Vagina (tissue), 2 donors: ENCODE data around the gene PTGR1. TPM values are rescaled to one million over a fixed set of nuclear protein-coding genes. Genes with fewer than 3 reads are reported as not detected.

Experiments
- DNase-seq, 2 donors: peaks; one replicate each; pipeline ENCODE4 v3.0.0-alpha.2; 2017; ENCODE audit errors: extremely low spot score in 2 of 2
- H3K27ac ChIP-seq: fragments of 200-600 bp; sonication (generic); one replicate; pipeline ENCODE4 v1.5.1; 2019
- H3K27me3 ChIP-seq: fragments of 200-600 bp; sonication (generic); one replicate; pipeline ENCODE4 v1.5.1; 2019
- H3K36me3 ChIP-seq, 2 donors: fragments of 200-600 bp; sonication (generic); one replicate each; pipeline ENCODE4 v1.5.1; 2017 to 2019
- H3K4me1 ChIP-seq: fragments of 200-600 bp; sonication (generic); one replicate; pipeline ENCODE4 v1.5.1; 2019
- H3K4me3 ChIP-seq, 2 donors: fragments of 200-600 bp; sonication (generic); 1 replicate in 1 of 2; 2 replicates in 1 of 2; pipeline ENCODE4 v1.5.1; 2016 to 2019
- H3K9me3 ChIP-seq: fragments of 200-600 bp; sonication (generic); one replicate; pipeline ENCODE4 v1.5.1; 2019
- POLR2A ChIP-seq, 2 donors: fragments of 450-650 bp; IDR thresholded peaks; one replicate each; pipeline ENCODE4 v1.6.1; 2017; ENCODE audit warnings: antibody characterized with exemption in 2 of 2, mild to moderate bottlenecking in 2 of 2, moderate library complexity in 2 of 2
- POLR2AphosphoS5 ChIP-seq, 2 donors: sonication (generic); formaldehyde crosslinking; IDR thresholded peaks; one replicate each; pipeline ENCODE4 v1.9.0; 2017; ENCODE audit warnings: antibody characterized with exemption in 2 of 2, mild to moderate bottlenecking in 2 of 2, low read depth in 1 of 2; ENCODE audit not compliant: insufficient read depth in 1 of 2
- intact Hi-C: fragments of 100-400 bp; cut with DNase I; formaldehyde crosslinking; loops from one replicate; pipeline ENCODE4 v1.15.1; 2023
- total RNA-seq: library from RNA; depleted of rRNA; stranded (reverse); fragments of >200 nt; gene quantifications from one replicate; pipeline ENCODE4 v1.2.3, GENCODE V29; 2016
- TF ChIP-seq, protein P1 (sequence below), 3 experiments: fragments of 450-650 bp in 2 of 3; fragments of 200-600 bp in 1 of 3; sonication (generic) in 1 of 3; IDR thresholded peaks; one replicate each; pipeline ENCODE4 v1.5.1; 2017 to 2019; ENCODE audit warnings: antibody characterized with exemption in 3 of 3, mild to moderate bottlenecking in 2 of 3, moderate library complexity in 2 of 3

PTGR1 gene
- total RNA-seq, 1 donor from 2014 or later: 40.3 TPM

DNA sequence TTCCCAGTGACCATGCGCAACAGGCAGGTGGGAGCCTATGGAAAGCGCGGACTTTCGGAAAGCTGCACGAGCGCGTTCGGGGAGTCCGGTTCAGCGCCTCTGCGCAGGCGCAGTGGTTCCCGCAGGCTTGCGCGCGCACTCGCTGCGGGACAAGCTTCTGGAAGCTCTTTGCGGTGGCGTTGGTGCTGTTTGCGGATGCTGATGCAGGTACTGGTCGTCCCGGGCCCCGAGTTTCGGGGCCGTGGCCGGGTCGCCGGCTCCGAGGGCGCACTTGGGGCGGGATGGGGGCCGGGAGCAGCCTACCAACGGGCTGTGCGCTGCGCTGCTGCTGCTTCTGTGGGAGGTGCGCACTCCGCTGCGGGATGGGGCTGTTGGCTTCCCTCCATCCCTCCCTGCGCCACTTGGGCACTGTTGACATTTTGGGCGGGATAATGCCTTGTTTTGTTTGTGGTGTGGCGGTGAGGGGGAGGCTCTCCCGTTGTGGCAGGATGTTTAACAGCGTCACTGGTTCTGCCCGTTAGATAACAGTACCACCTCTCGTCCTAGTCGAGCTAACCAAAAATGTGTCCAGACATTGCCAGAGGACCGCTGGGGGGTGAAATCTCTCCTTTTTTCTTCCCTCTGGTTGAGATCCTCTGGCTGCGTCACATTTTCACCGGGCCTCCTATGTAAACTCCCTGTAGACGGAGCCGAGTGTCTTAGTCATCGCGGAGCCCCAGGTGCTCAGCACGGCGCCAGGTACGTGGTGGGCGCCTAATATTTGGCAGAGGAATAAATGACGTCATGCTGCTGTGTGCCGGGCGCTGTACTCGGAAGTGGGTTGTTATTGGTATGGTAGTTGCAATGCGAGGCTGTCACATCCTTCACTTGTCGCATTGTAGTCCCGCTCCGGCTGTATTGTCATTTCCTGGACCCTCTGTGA is 74.1 kb downstream of the PTGR1 start, which contains the start of gene ZNF483:
ZNF483 (plus strand) TSS at position 124 of the 922 bp plus-strand sequence. CDS start 2,217 bp downstream, outside the sequence.
- H3K27ac ChIP-seq: peak within 1 kb of the TSS; percentile 77
- peaks cover 17% of the 10 kb centered on the region for H3K4me1 ChIP-seq
- H3K4me3 ChIP-seq: peak within 1 kb of the TSS; percentile 72 to 90
- H3K9me3 ChIP-seq: no peaks in the 10 kb centered on the region
- H3K27me3 ChIP-seq: no peaks in the 10 kb centered on the region
- intact Hi-C loops: no loop called here
- peak in 1 of 2 donors; percentile 67 for TF ChIP-seq POLR2AphosphoS5 (IDR thresholded peaks at IDR 0.05; ENCODE audit: insufficient read depth in 1 of 2, low read depth in 1 of 2)
- TF ChIP-seq, protein P1, sequence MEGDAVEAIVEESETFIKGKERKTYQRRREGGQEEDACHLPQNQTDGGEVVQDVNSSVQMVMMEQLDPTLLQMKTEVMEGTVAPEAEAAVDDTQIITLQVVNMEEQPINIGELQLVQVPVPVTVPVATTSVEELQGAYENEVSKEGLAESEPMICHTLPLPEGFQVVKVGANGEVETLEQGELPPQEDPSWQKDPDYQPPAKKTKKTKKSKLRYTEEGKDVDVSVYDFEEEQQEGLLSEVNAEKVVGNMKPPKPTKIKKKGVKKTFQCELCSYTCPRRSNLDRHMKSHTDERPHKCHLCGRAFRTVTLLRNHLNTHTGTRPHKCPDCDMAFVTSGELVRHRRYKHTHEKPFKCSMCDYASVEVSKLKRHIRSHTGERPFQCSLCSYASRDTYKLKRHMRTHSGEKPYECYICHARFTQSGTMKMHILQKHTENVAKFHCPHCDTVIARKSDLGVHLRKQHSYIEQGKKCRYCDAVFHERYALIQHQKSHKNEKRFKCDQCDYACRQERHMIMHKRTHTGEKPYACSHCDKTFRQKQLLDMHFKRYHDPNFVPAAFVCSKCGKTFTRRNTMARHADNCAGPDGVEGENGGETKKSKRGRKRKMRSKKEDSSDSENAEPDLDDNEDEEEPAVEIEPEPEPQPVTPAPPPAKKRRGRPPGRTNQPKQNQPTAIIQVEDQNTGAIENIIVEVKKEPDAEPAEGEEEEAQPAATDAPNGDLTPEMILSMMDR (IDR thresholded peaks at IDR 0.05): no peak
- peak in 1 of 2 donors; percentile 4 for TF ChIP-seq POLR2A (IDR thresholded peaks at IDR 0.05)
- H3K36me3 ChIP-seq: peaks cover 0 to 16% of the 10 kb centered on the region in 2 donors
- DNase-seq: no peak

DNA sequence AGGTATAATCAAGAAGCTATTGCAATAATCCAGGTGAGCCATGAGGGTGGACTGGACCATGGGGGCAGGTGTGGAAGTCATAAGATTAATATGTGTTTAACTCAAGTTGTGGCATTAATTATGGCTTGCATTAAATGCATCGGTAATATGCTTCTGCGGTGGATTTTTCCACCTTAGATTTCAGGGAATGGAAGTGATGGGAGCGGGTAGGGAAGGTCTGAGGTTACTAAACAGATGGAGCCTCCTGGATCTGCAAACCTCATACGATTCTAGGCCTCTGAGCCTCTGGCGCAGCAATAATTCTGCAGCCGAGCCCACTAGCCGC is 74.8 kb downstream of the PTGR1 start:
- TF ChIP-seq, protein P1 (IDR thresholded peaks at IDR 0.05): no peak
- no peak for TF ChIP-seq POLR2A (IDR thresholded peaks at IDR 0.05)
- TF ChIP-seq POLR2AphosphoS5 (IDR thresholded peaks at IDR 0.05; ENCODE audit: insufficient read depth in 1 of 2, low read depth in 1 of 2): no peak
- no peak for DNase-seq
- peak overlapping the region; percentile 72 to 90 for H3K4me3 ChIP-seq
- no peaks in the 10 kb centered on the region for H3K27me3 ChIP-seq
- peaks cover 17% of the 10 kb centered on the region for H3K4me1 ChIP-seq
- intact Hi-C loops: no loop called here
- peak overlapping the region; percentile 77 for H3K27ac ChIP-seq
- no peaks in the 10 kb centered on the region for H3K9me3 ChIP-seq
- peaks cover 0 to 10% of the 10 kb centered on the region in 2 donors for H3K36me3 ChIP-seq

DNA sequence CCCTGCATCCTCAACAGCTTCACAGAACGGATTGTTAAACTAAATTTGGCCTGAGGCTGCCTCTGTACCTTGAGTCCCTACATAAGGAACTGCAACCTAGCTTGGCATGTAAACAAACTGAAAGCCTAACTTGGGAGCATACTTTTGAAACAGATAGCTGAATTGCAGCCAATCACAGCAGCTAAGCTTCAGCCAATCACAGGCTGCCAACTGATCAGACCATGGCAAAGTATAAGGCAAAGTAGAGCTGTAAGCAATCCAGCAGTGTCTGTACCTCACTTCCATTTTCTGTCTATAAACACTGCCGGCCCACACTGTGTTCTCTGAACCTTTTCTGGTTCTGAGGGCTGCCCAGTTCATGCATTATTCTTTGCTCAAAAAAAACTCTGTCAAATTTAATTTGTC is 83.4 kb downstream of the PTGR1 start:
- intact Hi-C loops: no loop called here
- no peak overlapping the region for H3K27ac ChIP-seq
- DNase-seq: no peak

GRCh38 chr9:111514967-111515366 is 84.5 kb downstream of the PTGR1 start:
- TF ChIP-seq, protein P1 (IDR thresholded peaks at IDR 0.05): no peak
- TF ChIP-seq POLR2AphosphoS5 (IDR thresholded peaks at IDR 0.05; ENCODE audit: insufficient read depth in 1 of 2, low read depth in 1 of 2): no peak
- no peaks in the 10 kb centered on the region for H3K27me3 ChIP-seq
- H3K9me3 ChIP-seq: no peaks in the 10 kb centered on the region
- DNase-seq: no peak
- no peaks in the 10 kb centered on the region for H3K36me3 ChIP-seq
- no peak overlapping the region for H3K4me3 ChIP-seq
- intact Hi-C loops: no loop called here
- H3K27ac ChIP-seq: no peak overlapping the region
- H3K4me1 ChIP-seq: no peaks in the 10 kb centered on the region

More for the DNA sequence above, 83.4 kb downstream of the PTGR1 start:
- Histone ChIP-seq H3K36me3 (no peaks in the 10 kb centered on the region), H3K27me3 (no peaks in the 10 kb centered on the region), H3K4me3 (no peak overlapping the region), H3K4me1 (no peaks in the 10 kb centered on the region), H3K9me3 (no peaks in the 10 kb centered on the region)
- TF ChIP-seq POLR2A (IDR thresholded peaks at IDR 0.05) (no peak), POLR2AphosphoS5 (IDR thresholded peaks at IDR 0.05; ENCODE audit: insufficient read depth in 1 of 2, low read depth in 1 of 2) (no peak)
- TF ChIP-seq, protein P1 (IDR thresholded peaks at IDR 0.05): no peak

Other genes starting within 250 kb of the PTGR1 start
- 62.9 TPM for gene ECPAS, start 115.3 kb downstream of the PTGR1 start, total RNA-seq
- 8.8 TPM for gene ZNF483, start 74.5 kb downstream of the PTGR1 start, total RNA-seq
- 6.1 TPM for gene DNAJC25, start 31.7 kb upstream of the PTGR1 start, total RNA-seq
- 35.6 TPM for gene GNG10, start 62.0 kb upstream of the PTGR1 start, total RNA-seq
- 0.25 TPM for gene SHOC1, start 195.3 kb upstream of the PTGR1 start, total RNA-seq